GM12801 (cell line): ENCODE results near the gene INTS2.

ENCODE experiments used
- TF ChIP-seq, protein P1 (sequence below): IDR thresholded peaks from one replicate; pipeline ENCODE4 v1.5.1; 2011; ENCODE audit warnings: control low read depth; ENCODE audit not compliant: insufficient read length; ENCODE audit errors: extremely low read depth

Gene INTS2

DNA sequence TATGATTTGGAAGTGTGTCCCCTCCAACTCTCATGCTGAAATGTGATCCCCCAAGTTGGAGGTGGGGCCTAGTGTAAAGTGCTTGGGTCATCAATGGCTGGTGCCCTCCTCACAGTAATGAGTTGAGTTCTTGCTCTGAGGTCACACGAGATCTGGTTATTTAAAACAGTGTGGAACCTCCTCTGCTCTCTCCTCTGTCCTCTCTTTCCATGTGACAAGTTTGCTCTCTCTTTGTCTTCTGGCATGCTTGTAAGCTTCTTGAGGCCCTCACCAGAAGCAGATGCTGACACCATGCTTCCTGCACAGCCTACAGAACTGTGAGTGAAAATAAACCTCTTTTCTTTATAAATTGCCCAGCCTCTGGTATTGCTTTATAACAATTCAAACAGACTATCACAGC, 84.3 kb downstream of the INTS2 start:
- TF ChIP-seq, protein P1, sequence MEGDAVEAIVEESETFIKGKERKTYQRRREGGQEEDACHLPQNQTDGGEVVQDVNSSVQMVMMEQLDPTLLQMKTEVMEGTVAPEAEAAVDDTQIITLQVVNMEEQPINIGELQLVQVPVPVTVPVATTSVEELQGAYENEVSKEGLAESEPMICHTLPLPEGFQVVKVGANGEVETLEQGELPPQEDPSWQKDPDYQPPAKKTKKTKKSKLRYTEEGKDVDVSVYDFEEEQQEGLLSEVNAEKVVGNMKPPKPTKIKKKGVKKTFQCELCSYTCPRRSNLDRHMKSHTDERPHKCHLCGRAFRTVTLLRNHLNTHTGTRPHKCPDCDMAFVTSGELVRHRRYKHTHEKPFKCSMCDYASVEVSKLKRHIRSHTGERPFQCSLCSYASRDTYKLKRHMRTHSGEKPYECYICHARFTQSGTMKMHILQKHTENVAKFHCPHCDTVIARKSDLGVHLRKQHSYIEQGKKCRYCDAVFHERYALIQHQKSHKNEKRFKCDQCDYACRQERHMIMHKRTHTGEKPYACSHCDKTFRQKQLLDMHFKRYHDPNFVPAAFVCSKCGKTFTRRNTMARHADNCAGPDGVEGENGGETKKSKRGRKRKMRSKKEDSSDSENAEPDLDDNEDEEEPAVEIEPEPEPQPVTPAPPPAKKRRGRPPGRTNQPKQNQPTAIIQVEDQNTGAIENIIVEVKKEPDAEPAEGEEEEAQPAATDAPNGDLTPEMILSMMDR = no peak

GRCh38 chr17:61842899-61843298, 84.9 kb downstream of the INTS2 start:
- TF ChIP-seq, protein P1 = no peak

DNA sequence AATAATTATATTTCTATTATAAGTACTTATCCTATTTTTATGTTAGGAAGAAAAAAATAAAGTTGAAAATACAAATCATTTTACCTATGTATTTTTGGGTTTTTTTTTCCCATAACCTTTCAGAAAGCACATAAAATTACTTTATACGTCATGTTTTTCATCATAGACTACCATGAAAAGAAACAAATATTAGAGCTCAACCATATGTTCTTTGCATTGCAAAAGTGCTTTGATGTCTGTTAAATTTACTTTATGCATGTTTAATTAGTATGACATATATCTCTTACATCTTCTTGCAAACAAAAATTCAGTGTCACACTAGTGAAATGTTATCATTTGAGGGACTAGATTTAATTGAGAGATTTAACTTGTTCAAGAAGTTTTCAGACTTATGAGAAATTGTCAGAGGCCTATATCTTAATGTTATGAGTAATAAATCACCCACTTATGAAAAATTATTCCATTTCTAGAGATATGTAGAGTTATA, 88.4 kb downstream of the INTS2 start:
- TF ChIP-seq, protein P1 = no peak

- TF ChIP-seq, protein P1 = no peak
These were observed 90.4 kb downstream of the INTS2 start for GRCh38 chr17:61837175-61838051.

- TF ChIP-seq, protein P1 = no peak
These were observed 91.3 kb downstream of the INTS2 start for GRCh38 chr17:61836266-61837174.

GRCh38 chr17:61835606-61836005, 92.2 kb downstream of the INTS2 start:
- TF ChIP-seq, protein P1 = no peak

DNA sequence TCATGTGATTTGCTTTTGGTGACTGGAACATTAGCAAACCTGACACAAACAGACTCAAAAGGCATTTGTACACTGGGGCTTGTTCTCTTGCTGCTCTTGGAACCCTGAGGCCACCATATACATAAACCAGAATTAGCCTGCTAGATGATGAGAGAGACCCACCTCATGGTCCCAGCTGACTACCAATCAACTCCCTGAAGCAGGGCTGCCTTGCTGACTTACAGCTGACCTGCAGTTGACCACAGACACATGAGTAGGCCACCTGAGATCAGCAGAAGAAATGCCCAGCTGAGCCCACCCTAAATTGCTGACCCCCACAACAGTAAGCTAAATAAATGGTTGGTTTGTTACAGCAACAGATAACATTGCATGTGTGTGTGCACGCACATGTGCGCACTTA, 93.2 kb downstream of the INTS2 start:
- TF ChIP-seq, protein P1 = no peak
